Inferior parietal cortex (tissue), 1 donor: ENCODE data around the gene DDIT3.

ENCODE experiments used
- DNase-seq: peaks from one replicate; pipeline ENCODE4 v3.0.0-alpha.2; 2016; ENCODE audit errors: extremely low spot score

The DDIT3 gene

DNA sequence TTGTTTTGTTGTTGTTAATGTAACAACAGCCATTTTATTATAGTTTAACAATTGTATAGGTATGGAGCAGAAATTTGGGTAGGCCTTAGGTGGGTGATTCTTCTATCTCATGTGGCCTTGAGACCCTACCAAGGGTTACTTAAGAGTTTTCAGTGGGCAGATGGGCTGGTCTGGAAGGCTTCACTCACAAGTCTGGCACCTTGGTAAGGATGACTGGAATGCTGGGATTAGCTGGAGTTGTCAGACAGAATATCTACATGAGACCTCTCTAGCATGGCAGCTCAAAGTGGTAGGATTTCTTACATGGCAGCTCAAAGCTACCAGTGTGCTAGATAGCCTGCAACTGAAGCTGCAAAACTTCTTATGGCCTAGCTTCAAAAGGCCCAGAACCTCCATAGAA lies 34.6 kb downstream of the DDIT3 start:
- DNase-seq, result no peak

DNA sequence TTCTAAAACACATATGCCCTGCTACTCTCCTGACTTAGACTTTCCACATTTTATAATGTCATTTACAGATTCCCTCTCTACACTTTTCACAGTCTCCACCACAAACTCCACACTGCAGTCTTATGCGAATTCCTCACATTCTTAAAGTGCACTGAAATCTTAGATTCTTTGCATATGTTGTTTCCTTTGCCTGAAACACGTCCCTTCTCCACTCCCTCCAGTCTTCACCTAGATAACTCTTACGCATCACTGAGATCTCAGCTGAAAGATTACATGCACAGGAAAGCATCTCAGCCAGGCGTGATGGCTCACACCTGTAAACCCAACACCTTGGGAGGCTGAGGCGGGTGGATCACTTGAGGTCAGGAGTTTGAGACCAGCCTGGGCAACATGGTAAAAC lies 36.8 kb downstream of the DDIT3 start:
- no peak for DNase-seq

DNA sequence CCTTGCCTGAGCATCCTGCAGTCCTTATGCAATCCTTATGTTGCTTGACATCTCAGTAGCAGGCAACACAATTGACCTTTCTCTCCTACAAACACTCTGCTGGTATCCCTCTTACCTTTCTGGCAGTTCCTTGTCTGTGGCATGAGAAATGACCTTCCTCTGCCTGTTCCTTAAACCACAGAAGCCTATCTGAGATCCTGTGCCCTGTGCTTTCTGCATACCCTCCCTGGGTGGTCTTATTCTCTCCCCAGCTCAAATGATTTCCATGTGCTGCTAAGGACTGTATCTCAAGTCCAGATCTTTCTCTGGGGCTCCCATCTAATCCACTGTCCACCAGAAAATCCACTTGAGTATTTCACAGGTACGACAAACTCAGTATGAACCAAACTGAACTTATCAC lies 38.6 kb downstream of the DDIT3 start:
- no peak for DNase-seq

DNA sequence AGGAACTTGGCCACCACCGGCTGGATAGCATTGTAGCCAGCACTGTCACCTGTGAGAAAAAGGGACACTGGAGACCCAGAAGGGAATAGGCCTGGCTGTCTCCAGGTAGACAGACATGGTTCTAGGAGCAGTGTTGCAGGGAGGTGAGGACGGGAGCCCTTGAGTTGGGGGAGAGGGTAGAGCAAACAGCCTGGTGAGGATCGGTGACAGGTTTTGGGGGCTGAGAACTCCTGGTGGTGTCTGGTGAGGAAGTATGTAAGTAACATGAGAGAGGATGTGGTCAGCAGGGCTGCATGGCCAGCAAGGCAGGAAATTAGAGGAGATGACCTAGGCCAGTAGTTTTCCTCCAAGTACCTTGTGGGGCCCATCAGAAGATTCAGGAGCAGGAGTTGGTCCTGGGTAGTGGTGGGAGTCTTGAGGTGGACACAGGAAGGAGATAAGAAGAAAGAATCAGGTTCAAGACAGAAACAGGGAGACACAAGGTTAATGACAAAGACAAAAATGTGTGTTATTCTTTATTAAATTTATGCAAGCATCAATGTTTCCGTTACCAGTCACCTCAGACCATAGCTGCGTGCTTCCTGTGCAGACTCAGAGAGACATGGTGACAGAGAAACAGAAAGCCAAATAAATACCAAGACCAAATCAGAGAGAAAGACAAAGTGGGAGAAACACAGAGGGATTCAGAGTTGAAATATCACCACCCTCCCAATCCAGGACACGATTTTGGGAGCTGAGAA lies 40.8 kb downstream of the DDIT3 start, which contains the start of gene ARHGAP9:
ARHGAP9 (minus strand) TSS at position 491 of the 740 bp plus-strand sequence; CDS start at position 31, 460 bp downstream.
- no peak for DNase-seq

DNA sequence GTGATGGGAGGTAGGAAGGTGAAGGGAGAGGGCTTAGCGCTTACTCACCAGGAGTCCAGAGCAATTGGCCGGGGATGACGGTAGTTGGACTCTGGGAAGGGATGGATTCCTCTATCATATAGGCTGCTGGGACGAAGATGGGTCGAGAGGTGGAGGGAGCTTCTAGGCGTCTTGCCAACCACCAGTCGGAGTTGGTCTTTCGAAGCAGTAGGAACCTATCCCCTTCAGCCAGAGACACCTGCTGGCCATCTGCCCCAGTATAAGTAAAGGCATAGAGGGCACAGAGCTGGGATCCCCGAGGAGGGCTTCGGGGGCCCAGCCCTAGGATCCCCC lies 41.3 kb downstream of the DDIT3 start:
- DNase-seq, result no peak

DNA sequence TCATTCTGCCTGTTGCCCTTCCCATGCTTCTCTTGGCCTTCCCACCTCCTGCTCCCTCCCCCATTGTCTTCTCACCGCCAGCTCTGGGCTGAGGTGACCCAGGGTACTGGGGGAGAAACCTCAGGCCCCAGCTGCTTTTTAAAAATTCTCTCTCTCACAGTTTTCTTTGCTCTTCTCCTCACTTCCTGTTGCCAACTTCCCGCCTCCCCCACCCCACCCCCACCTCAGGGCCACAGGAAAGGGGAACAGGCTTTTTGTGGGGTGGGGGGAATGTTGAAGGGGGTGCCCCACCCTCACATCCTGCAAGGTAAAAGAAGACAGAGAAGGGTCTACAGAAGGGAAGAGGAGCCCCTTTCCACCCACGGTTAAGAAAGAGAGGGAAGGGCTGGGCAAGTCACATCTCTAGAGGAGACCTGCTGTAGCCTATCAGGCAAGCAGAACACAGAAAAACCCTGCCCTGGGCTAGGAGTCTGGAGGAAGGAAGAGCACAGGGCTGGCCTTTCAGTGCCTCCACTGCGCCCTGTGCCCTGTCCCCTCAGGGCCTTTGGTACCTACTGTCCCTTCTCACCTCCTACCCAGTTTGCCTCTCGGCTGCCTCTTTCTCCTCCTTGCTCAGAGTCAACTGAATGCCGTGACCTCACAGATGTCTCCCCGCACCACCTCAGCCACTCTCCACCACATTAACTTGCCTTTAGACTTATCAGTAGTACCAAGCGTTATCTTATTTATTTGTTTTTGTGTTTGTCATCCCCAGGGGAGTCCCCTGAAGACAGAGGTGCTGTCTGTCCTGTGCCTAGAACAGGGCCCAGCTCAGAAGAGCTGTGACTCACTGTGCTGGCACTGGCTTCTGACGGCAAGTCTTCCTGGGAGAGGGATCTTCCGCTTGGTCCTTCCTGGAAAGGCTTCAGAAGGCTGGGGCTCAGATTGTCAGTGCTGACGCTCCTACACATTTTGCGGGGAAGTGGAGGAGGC lies 42.3 kb downstream of the DDIT3 start:
- no peak for DNase-seq

DNA sequence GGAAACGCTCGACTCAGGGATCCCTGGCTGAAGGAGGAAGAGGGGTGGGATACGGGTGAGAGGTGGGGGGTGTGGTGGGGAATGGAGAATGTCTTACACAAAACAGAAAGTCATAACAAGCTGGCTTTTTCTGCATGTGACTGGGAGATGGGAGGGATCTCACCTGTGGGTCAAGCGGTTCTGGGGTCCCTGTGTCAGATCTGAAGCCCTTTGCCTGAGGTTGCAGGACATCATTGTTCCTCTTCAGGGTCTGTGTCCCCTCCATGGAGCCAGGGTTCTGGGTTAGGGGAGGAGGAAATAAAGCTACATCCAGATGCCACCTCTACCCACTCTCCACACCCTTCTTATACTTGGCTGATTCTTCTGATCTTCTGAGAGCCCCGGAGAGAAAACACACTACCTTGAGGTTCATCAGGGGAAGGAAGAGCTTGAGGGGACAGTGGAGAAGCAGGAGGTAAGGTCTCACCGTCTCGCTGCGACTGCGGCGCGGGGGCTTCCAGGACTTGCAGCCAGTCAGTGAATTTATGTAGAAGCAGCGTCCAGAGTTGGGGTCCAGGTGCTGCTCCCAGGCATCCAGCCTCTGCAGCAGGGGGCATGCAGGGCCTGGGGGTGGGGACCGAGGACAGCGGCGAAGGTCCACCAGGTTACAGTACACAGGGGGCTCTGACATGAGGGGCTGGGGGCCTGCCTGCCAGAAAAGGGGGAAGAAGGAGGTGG lies 43.2 kb downstream of the DDIT3 start:
- no peak for DNase-seq

DNA sequence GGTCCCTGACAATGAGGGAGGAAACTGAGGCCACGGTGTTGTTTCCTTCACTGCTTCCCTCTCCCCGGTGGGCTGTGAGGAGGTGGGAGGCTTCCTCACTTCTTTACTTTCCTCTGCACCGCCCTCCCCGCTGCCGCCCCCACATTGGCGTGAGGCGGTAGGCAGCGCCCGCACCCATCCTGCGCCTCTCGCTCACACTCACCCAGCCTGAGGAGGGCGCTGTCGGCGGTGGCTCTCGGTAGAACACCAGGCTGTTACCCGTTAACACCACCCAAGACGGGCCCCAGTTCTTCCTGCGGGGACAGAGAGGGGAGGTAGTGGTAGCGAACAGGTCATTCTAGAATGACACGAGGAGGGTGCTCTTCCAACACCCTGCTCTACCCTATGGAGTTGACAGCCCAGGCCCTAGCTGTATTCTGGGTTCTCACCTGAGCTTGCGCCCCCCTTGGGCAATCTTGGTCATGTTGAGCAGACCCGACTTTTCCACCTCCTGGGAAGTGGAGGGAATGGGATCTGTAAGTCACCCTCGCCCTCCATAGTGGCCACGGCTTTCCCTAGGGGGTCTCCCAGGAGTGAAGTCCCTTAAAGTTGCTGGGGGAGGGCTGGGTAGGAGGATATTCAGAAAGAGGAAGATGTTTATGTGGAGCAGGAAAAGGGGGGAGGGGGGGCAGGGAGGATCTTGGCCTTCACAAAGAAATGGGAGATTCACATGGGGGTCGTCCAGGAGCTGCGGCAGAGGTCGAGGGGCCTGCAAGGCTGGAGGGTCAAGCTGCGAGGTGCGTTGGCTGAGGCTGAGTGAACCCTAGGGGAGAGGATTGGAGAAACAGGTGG lies 43.9 kb downstream of the DDIT3 start:
- DNase-seq, result no peak

DNA sequence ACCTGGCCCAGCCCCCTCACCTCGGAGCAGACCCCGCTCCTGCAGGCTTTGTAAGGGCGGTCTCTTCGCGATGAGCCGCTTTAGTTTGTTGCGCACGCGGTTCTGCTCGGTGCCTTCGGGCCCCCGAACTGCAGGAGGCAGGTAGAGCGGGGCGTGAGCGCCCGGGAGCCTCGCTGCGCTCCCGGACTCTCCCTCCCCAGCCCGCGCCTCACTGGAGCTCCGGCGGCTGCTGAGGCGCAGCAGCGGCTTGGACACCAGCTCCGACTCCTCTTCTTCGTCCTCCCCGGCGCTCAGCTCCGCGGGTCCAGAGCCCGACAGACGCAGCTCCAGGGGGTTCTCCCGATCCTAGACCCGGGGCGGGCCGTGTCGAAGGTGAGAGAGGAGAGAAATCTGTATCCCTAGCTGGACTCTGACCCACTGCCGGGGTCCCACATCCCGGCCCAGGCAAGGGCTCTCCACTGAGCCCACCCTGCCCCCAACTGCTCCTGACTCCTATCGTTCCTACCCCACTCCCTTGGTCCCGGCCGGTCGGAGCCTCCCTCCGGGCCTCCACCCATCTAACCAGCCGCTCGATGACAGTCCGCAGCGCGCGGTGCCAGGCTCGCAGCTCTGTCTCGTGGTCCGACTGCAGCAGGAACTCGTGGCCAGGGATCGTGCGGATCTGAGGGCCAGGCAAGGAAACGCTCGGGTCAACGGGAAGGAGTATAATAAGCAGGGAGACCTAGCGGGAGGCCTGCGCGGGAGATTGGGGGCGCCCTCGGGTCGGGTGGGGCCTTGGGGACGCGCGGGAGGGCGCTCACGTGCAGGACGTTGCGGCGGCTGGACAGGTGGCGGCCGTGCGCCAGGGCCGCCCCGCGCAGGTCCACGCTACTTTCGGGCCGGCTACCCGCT lies 44.8 kb downstream of the DDIT3 start:
- DNase-seq, result no peak

DNA sequence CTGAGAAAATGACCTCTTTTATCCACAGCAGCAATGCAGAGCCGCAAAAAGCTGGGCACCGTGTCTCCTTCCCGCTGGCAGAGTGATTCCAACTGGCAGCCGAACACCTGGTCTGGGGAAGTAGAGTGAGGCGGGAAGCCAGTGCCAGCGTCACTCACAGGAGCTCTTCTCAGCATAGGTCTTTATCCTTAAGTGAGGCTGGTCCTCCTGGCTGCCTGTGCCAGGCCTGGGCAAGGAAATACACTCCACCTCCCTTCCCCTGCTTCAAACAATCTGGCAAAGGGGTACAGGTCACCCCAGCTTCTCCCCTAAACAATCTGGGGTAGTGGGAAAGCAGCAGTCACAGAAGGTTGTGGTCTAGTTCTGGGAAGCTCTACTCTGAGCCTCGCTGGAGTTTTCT lies 45.5 kb downstream of the DDIT3 start:
- no peak for DNase-seq

DNA sequence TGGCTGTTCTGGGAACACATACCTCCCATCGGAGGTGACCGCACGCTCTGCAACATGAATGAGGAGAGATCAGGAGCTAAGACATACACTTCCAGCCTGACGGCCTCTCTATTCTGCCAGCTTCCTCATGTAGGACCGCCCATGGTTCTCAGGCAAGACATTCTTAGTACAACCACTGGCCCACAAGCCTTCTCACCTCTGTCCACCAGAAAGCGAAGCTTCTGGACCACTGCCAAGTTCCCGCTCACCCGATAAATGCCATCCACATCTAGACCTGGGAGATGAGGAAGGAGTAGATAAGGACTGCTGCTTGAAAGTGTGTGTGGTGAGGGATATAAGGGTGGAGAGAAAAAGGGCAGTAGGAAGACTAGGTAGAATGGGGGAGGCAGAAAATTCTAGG lies 45.9 kb downstream of the DDIT3 start:
- DNase-seq, result no peak

DNA sequence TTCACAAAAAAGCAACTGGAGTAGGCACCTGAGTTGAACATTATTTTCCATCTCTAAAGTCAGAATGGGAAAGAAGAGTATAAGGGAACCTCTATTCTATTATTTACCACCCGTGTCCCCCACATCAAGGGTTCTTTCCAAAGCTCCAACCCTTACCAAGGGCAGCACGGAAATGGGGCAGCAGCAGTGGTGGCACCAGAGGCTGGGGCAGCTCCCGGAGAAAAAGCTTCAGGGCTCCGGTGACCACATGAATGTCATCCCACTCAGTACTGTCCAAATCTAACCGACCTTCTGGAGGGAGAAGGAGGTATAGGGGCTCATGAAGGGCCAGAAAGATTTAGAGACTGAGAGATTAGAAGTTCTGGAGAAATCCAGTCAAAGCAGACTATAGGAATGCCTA lies 46.4 kb downstream of the DDIT3 start:
- DNase-seq, result no peak

DNA sequence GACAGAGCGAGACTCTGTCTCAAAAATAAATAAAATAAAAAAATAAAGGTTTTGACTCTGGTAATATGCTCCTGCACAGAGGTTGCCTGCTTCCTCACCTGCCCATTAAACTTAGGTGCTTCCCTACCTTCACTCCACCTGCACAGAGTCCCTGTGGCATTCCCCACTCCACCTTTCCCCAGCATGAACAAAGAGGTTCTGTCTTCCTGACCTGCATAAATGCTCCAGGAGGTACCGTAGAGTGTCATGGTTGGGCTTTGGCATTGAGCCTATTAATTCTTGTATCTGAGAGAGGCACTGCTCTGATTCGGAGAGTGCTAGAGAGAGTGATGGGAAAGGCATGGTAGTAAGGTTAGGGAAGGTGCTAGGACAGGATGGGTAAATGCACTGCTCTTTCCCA lies 46.9 kb downstream of the DDIT3 start:
- DNase-seq, result no peak

DNA sequence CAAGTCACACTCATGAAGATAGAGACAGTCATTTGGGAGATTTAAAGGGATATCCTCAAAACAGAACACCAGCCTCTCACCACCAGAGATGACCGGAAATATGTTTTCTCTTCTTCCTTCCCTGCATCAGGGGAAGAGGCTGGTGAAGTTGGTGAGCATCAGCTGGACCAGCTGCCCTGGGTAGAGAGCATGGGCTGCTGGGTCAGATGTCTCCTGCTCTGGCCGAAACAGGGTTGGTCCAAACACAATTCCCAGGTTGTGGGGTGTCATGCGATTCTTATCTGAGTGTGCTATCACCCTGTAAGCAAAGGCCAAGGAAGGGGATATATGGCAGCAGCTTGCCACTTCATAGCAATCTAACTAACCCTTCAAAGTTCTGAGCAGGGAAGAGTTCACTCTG lies 47.9 kb downstream of the DDIT3 start:
- DNase-seq, result no peak

DNA sequence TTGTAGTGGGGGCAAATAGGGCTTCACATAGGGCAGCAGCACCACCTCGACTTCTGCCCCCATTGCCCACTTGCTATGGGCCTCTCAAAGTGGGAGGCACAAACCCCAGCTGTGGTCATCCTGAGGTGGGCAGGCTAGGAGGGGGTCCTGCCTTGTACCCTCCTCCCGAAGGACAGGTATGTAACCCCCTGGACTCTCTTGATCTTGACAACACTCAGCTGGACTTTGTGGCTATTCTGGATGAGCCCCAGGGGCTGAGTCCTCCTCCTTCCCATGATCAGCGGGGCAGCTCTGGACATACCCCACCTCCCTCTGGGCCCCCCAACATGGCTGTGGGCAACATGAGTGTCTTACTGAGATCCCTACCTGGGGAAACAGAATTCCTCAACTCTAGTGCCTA lies 48.7 kb downstream of the DDIT3 start:
- no peak for DNase-seq

DNA sequence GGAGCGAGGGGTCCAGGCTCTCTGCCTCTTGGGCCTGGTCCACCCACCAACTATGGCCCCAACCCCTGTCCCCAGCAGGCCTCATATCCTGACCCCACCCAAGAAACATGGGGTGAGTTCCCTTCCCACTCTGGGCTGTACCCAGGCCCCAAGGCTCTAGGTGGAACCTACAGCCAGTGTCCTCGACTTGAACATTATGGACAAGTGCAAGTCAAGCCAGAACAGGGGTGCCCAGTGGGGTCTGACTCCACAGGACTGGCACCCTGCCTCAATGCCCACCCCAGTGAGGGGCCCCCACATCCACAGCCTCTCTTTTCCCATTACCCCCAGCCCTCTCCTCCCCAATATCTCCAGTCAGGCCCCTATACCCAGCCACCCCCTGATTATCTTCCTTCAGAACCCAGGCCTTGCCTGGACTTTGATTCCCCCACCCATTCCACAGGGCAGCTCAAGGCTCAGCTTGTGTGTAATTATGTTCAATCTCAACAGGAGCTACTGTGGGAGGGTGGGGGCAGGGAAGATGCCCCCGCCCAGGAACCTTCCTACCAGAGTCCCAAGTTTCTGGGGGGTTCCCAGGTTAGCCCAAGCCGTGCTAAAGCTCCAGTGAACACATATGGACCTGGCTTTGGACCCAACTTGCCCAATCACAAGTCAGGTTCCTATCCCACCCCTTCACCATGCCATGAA lies 49.2 kb downstream of the DDIT3 start:
- no peak for DNase-seq

DNA sequence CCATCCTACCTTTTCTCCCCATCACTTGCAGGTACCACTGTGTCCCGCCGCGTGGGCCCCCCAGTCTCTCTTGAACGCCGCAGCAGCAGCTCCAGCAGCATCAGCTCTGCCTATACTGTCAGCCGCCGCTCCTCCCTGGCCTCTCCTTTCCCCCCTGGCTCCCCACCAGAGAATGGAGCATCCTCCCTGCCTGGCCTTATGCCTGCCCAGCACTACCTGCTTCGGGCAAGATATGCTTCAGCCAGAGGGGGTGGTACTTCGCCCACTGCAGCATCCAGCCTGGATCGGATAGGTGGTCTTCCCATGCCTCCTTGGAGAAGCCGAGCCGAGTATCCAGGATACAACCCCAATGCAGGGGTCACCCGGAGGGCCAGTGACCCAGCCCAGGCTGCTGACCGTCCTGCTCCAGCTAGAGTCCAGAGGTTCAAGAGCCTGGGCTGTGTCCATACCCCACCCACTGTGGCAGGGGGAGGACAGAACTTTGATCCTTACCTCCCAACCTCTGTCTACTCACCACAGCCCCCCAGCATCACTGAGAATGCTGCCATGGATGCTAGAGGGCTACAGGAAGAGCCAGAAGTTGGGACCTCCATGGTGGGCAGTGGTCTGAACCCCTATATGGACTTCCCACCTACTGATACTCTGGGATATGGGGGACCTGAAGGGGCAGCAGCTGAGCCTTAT lies 49.9 kb downstream of the DDIT3 start:
- DNase-seq, result no peak

DNA sequence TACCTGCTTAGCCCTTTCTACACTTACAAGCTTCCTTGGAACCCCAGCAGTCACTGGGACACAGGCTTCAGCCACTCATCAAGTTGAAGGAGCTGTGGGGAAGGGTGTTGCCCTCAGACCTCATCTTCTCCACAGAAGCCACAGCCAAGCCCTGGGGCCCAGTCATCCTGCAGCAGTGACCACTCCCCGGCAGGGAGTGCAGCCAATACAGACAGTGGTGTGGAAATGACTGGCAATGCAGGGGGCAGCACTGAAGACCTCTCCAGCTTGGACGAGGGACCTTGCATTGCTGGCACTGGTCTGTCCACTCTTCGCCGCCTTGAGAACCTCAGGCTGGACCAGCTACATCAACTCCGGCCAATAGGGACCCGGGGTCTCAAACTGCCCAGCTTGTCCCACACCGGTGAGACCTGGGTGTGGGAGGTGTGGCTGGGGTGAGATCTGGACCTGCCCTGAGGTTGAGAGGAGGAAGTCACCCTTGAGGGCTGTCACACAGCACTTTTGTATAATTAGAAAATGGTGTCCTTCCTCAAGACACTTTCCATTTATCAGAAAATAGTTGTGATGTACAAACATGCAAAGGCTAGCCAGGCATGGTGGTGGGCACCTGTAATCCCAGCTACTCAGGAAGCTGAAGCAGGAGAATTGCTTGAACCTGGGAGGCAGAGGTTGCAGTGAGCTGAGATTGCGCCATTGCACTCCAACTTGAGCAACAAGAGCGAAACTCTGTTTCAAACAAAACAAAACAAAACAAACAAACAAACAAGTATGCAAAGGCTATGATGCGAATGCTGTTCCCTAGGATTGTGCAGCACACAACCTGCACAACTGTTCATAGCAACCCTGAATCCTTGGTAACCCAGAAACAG lies 50.8 kb downstream of the DDIT3 start:
- no peak for DNase-seq
